HG03439 (cell line): ENCODE results near the gene POP7.

Experiments
- ATAC-seq: cut with Tn5 transposase; IDR thresholded peaks from one replicate; pipeline ENCODE4 v1.9.1; 2021; ENCODE audit warnings: mild to moderate bottlenecking, moderate library complexity; ENCODE audit not compliant: unreplicated experiment

Gene POP7

GRCh38 chr7:100679129-100679926, 26.6 kb upstream of the POP7 start:
- no peak for ATAC-seq

GRCh38 chr7:100679927-100680575, 25.9 kb upstream of the POP7 start:
- no peak for ATAC-seq

GRCh38 chr7:100680576-100681271, 25.2 kb upstream of the POP7 start:
- ATAC-seq = no peak

- no peak for ATAC-seq
These were observed 24.3 kb upstream of the POP7 start for GRCh38 chr7:100681491-100682227.

GRCh38 chr7:100682228-100682741, 23.6 kb upstream of the POP7 start:
- ATAC-seq = no peak

GRCh38 chr7:100682991-100683658, 22.8 kb upstream of the POP7 start:
- ATAC-seq = no peak

- no peak for ATAC-seq
These were observed 22.0 kb upstream of the POP7 start for GRCh38 chr7:100683659-100684533.

- ATAC-seq = no peak
These were observed 21.3 kb upstream of the POP7 start for GRCh38 chr7:100684534-100685042.

GRCh38 chr7:100685049-100685605, 20.8 kb upstream of the POP7 start:
- ATAC-seq = no peak

- no peak for ATAC-seq
These were observed 20.2 kb upstream of the POP7 start for GRCh38 chr7:100685631-100686145.

- no peak for ATAC-seq
These were observed 19.6 kb upstream of the POP7 start for GRCh38 chr7:100686201-100686821.

GRCh38 chr7:100686822-100687211, 19.1 kb upstream of the POP7 start:
- ATAC-seq = no peak

GRCh38 chr7:100687261-100687660, 18.7 kb upstream of the POP7 start:
- ATAC-seq = no peak

GRCh38 chr7:100687751-100688300, 18.1 kb upstream of the POP7 start:
- ATAC-seq = no peak

- ATAC-seq = no peak
These were observed 17.5 kb upstream of the POP7 start for GRCh38 chr7:100688326-100688860.

- ATAC-seq = no peak
These were observed 16.4 kb upstream of the POP7 start for GRCh38 chr7:100689230-100690135.
